K562 (cell line): ENCODE results near the gene TESK2. TPM values are rescaled to one million over a fixed set of nuclear protein-coding genes. Genes with fewer than 3 reads are reported as not detected.
A peak's percentile ranks its signal among the peaks of the same experiment; 100 is the strongest.

Source experiments
- CTBP1 ChIP-seq: fragments of 450-650 bp; IDR thresholded peaks from 2 replicates; pipeline ENCODE4 v1.6.1; 2016; ENCODE audit warnings: borderline replicate concordance
- FOXK2 ChIP-seq, 2 experiments: fragments of 450-650 bp; IDR thresholded peaks in 1 of 2; conservative IDR thresholded peaks in 1 of 2; 2 replicates each; pipeline ENCODE4 v1.6.1; 2016; ENCODE audit warnings: low read depth in 2 of 2, mild to moderate bottlenecking in 1 of 2
- GABPA ChIP-seq: fragments of 200-800 bp; sonication (Bioruptor generic); conservative IDR thresholded peaks from 2 replicates; pipeline ENCODE4 v1.6.1; 2016; ENCODE audit warnings: low read depth, missing genetic modification characterization, missing compliant biosample characterization
- GATAD2A ChIP-seq: fragments of 450-650 bp; IDR thresholded peaks from 2 replicates; pipeline ENCODE4 v1.6.1; 2017
- HDAC6 ChIP-seq: IDR thresholded peaks from 2 replicates; pipeline ENCODE4 v1.6.1; 2012; ENCODE audit warnings: low read depth, mild to moderate bottlenecking, control low read depth, inconsistent platforms, low read length, moderate library complexity
- HEY1 ChIP-seq: fragments of 250-450 bp; sonication (Bioruptor Pico); IDR thresholded peaks from 2 replicates; pipeline ENCODE4 v1.5.0; 2020; ENCODE audit warnings: mild to moderate bottlenecking, moderate library complexity, borderline replicate concordance
- IFI16 ChIP-seq: fragments of 250-450 bp; sonication (Bioruptor Pico); IDR thresholded peaks from 2 replicates; pipeline ENCODE4 v2.1.2; 2022; ENCODE audit warnings: mild to moderate bottlenecking, inconsistent platforms
- LEF1 ChIP-seq: fragments of 450-650 bp; IDR thresholded peaks from 2 replicates; pipeline ENCODE4 v1.6.1; 2016; ENCODE audit warnings: mild to moderate bottlenecking
- NR1H2 ChIP-seq: sonication (generic); formaldehyde crosslinking; IDR thresholded peaks from 2 replicates; pipeline ENCODE4 v1.4.0; 2020; ENCODE audit warnings: mild to moderate bottlenecking, missing genetic modification reagents
- NR2C2 ChIP-seq, 2 experiments: fragments of 200-800 bp in 1 of 2; sonication (Bioruptor generic) in 1 of 2; sonication (generic) in 1 of 2; formaldehyde crosslinking in 1 of 2; IDR thresholded peaks; 2 replicates each; pipeline versions ENCODE4 v1.6.1 to v1.8.0; 2016 to 2022; ENCODE audit warnings: mild to moderate bottlenecking in 1 of 2, missing compliant biosample characterization in 1 of 2, missing genetic modification characterization in 1 of 2, missing genetic modification reagents in 1 of 2
- OTX1 ChIP-seq: fragments of 450-650 bp; formaldehyde crosslinking; IDR thresholded peaks from 2 replicates; pipeline ENCODE4 v1.4.0; 2022; ENCODE audit warnings: mild to moderate bottlenecking
- RBBP5 ChIP-seq: fragments of 200-600 bp; sonication (generic); IDR thresholded peaks from 2 replicates; pipeline ENCODE4 v1.6.1; 2012; ENCODE audit warnings: borderline replicate concordance, mild to moderate bottlenecking, low read length, control low read depth, inconsistent platforms; ENCODE audit not compliant: insufficient read depth, poor library complexity, severe bottlenecking
- SMARCC2 ChIP-seq: fragments of 450-650 bp; IDR thresholded peaks from 2 replicates; pipeline ENCODE4 v1.6.1; 2017; ENCODE audit warnings: antibody characterized with exemption, moderate library complexity, mild to moderate bottlenecking, low read depth
- SOX6 ChIP-seq: fragments of 450-650 bp; IDR thresholded peaks from 2 replicates; pipeline ENCODE4 v1.6.1; 2014; ENCODE audit warnings: mild to moderate bottlenecking
- TAL1 ChIP-seq: fragments of 450-650 bp; IDR thresholded peaks from 2 replicates; pipeline ENCODE4 v1.6.1; 2016; ENCODE audit warnings: mild to moderate bottlenecking
- TFAP4 ChIP-seq: sonication (generic); formaldehyde crosslinking; IDR thresholded peaks from 2 replicates; pipeline ENCODE4 v1.8.0; 2022; ENCODE audit warnings: missing genetic modification reagents, mild to moderate bottlenecking, moderate library complexity, borderline replicate concordance
- U2AF2 ChIP-seq: fragments of 200-400 bp; formaldehyde crosslinking; optimal IDR thresholded peaks from 2 replicates; pipeline ENCODE3; 2017; ENCODE audit warnings: low read depth, mild to moderate bottlenecking, low read length
- WHSC1 ChIP-seq: IDR thresholded peaks from one replicate; pipeline ENCODE4 v1.6.1; 2012; ENCODE audit warnings: low read length, control low read depth, inconsistent platforms
- YBX1 ChIP-seq: fragments of 450-650 bp; IDR thresholded peaks from 2 replicates; pipeline ENCODE4 v1.7.1; 2016; ENCODE audit warnings: mild to moderate bottlenecking
- ZEB2 ChIP-seq: fragments of 450-650 bp; IDR thresholded peaks from 2 replicates; pipeline ENCODE4 v1.6.1; 2016
- ZNF316 ChIP-seq: fragments of 450-650 bp; IDR thresholded peaks from 2 replicates; pipeline ENCODE4 v1.6.1; 2016
- ZNF449 ChIP-seq: fragments of 250-450 bp; sonication (Bioruptor Pico); IDR thresholded peaks from 2 replicates; pipeline ENCODE4 v1.8.0; 2022; ENCODE audit warnings: moderate library complexity, mild to moderate bottlenecking, inconsistent platforms
- polyA plus RNA-seq, 8 experiments: library from polyadenylated mRNA; depleted of rRNA in 4 of 8; stranded (reverse) in 5 of 8; unstranded in 3 of 8; fragments of >200 nt; fragmentation: Nextera tagmentation in 2 of 8; fragmentation: Illumina TruSeq in 1 of 8; extraction: Ambion mirVana in 2 of 8; extraction: Trizol in 1 of 8; gene quantifications; 2 replicates each; pipeline versions ENCODE4 v1.2.1 to v1.2.3, GENCODE V29; 2011 to 2014; ENCODE audit warnings: inconsistent platforms in 1 of 8, missing spikeins in 1 of 8
- total RNA-seq, 7 experiments: library from RNA; depleted of rRNA in 6 of 7; stranded (reverse); fragments of >200 nt in 6 of 7; fragmentation: Illumina TruSeq in 2 of 7; extraction: Trizol in 2 of 7; gene quantifications; 2 replicates each; pipeline versions ENCODE4 v1.2.1 to v1.2.3, GENCODE V29; 2011 to 2021; ENCODE audit warnings: low replicate concordance in 1 of 7
- TF ChIP-seq, protein P1 (sequence below): sonication (generic); formaldehyde crosslinking; IDR thresholded peaks from 2 replicates; pipeline ENCODE4 v1.8.1; 2023; ENCODE audit warnings: missing genetic modification reagents, mild to moderate bottlenecking, borderline replicate concordance

The TESK2 gene
- total and polyA plus RNA-seq, 9 of the 15 experiments (the other 6 are each of a cell fraction or from before 2014, with no cell fraction given), result 1.6 to 5.3 (median 3.7) TPM

DNA sequence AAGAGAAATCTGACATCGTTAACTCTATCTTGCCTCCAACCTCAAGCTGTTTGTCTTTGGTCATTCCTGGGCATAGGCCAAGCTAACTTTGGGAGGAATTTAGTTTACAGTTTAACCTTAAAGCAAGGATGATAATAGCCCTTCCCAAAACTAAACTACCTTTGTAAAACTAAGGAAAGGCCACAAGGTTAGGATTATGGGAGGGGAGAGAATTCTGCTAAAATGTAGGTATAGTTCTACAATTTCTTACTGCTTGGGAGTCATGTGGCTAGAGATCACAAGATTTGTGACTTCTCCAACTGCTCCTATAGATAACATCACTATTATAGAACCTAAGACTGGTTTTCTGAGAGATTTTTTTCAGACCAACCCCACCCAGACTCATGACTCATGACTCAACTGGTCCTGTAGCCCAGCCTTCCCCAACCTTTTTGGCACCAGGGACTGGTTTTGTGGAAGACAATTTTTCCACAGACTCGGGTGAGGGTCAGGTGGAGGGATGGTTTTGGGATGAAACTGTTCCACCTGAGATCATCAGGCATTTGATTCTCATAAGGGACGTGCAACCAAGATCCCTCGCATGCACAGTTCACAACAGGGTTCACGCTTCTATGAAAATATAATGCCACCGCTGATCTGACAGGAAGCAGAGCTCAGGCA lies 80.0 kb downstream of the TESK2 start (continued):
- 0 out of 2 replicates have a peak, but pooled peaks have one; percentile 27 for TF ChIP-seq ZNF449 (CRISPR knock-in tag)
- peak; percentile 46; the same call in 1 of the 2 replicates for TF ChIP-seq ZEB2
- peak; percentile 58; the same call in 1 of the 2 replicates for TF ChIP-seq HEY1 (CRISPR knock-in tag)
- no peak; the same call in 1 of the 2 replicates for TF ChIP-seq SMARCC2
- TF ChIP-seq CTBP1, result peak; percentile 55; the same call in 1 of the 2 replicates
- TF ChIP-seq OTX1 (CRISPR knock-in tag), result 0 out of 2 replicates have a peak, but pooled peaks have one; percentile 24
- no peak for TF ChIP-seq TFAP4 (CRISPR knock-in tag)
- no peak for TF ChIP-seq RBBP5
- peak; percentile 33; the same call in 1 of the 2 replicates for TF ChIP-seq LEF1
- TF ChIP-seq ZNF316, result no peak
- TF ChIP-seq IFI16, result no peak
- no peak for TF ChIP-seq TAL1
- TF ChIP-seq FOXK2 (conservative IDR thresholded peaks at IDR 0.05 in 1 of 2, IDR thresholded peaks at IDR 0.05 in 1 of 2; ENCODE audit: low read depth in 2 of 2), result no peak; a peak in 1 of 4 replicates
- TF ChIP-seq U2AF2, result no peak
- TF ChIP-seq NR2C2 (CRISPR knock-in tag; IDR thresholded peaks at IDR 0.05), result no peak
- TF ChIP-seq NR2C2 (tag; IDR thresholded peaks at IDR 0.05), result peak; percentile 60
- TF ChIP-seq NR1H2 (CRISPR knock-in tag), result no peak
- TF ChIP-seq WHSC1, result no peak
- no peak; the same call in 1 of the 2 replicates for TF ChIP-seq GABPA (tag)
- peak; percentile 74 for TF ChIP-seq SOX6
- TF ChIP-seq, protein P1, sequence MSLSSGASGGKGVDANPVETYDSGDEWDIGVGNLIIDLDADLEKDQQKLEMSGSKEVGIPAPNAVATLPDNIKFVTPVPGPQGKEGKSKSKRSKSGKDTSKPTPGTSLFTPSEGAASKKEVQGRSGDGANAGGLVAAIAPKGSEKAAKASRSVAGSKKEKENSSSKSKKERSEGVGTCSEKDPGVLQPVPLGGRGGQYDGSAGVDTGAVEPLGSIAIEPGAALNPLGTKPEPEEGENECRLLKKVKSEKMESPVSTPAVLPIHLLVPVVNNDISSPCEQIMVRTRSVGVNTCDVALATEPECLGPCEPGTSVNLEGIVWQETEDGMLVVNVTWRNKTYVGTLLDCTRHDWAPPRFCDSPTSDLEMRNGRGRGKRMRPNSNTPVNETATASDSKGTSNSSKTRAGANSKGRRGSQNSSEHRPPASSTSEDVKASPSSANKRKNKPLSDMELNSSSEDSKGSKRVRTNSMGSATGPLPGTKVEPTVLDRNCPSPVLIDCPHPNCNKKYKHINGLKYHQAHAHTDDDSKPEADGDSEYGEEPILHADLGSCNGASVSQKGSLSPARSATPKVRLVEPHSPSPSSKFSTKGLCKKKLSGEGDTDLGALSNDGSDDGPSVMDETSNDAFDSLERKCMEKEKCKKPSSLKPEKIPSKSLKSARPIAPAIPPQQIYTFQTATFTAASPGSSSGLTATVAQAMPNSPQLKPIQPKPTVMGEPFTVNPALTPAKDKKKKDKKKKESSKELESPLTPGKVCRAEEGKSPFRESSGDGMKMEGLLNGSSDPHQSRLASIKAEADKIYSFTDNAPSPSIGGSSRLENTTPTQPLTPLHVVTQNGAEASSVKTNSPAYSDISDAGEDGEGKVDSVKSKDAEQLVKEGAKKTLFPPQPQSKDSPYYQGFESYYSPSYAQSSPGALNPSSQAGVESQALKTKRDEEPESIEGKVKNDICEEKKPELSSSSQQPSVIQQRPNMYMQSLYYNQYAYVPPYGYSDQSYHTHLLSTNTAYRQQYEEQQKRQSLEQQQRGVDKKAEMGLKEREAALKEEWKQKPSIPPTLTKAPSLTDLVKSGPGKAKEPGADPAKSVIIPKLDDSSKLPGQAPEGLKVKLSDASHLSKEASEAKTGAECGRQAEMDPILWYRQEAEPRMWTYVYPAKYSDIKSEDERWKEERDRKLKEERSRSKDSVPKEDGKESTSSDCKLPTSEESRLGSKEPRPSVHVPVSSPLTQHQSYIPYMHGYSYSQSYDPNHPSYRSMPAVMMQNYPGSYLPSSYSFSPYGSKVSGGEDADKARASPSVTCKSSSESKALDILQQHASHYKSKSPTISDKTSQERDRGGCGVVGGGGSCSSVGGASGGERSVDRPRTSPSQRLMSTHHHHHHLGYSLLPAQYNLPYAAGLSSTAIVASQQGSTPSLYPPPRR, result no peak
- no peak for TF ChIP-seq GATAD2A
- TF ChIP-seq HDAC6, result no peak
- no peak for TF ChIP-seq YBX1
